ENCODE data around the gene PPTC7. TPM values are rescaled to one million over a fixed set of nuclear protein-coding genes. Genes with fewer than 3 reads are reported as not detected.

The PPTC7 gene
- total and polyA plus RNA-seq, 2 of the 13 experiments (the other 11 are each of a cell fraction or from before 2014, with no cell fraction given), result 4.8 to 12.3 TPM

DNA sequence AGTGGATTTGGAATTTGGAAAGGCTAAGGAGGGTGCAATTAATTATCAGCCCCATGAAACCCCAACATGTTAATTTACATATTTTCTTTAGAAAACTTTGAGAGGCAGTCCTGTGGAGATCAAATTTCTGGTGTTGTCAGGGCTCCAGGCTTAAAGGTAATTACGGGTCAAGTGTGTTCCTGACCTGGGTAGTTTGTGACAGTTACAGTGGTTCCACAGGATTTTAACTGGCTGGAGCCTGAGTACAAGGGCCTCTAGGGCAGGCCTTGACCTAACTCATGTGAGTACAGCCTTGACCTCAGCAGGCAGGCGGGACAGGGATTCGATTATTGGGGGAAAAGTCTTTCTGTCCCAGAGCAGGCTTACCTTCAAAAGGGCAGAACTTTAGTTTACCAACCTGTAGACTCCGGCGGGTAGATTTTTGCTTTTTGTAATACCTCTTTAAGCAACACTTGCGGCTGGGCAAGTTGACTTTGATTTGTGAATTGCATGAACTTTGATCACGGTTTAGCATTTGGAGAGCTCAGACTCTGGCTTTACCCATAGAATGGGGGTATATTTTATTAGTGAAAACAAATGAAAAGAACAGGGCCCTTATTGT lies 8.4 kb upstream of the PPTC7 start (continued):
- TF ChIP-seq ZNF777 (CRISPR knock-in tag; IDR thresholded peaks at IDR 0.05), result no peak
- no peak for TF ChIP-seq ZNF282 (IDR thresholded peaks at IDR 0.05; ENCODE audit: partially characterized antibody)
- TF ChIP-seq HOXA3 (CRISPR knock-in tag; IDR thresholded peaks at IDR 0.05), result peak; percentile 75
- no peak for TF ChIP-seq RNF219 (CRISPR knock-in tag; IDR thresholded peaks at IDR 0.05)
- no peak for TF ChIP-seq ZNF552 (CRISPR knock-in tag; IDR thresholded peaks at IDR 0.05; ENCODE audit: borderline replicate concordance)
- TF ChIP-seq, protein P1, sequence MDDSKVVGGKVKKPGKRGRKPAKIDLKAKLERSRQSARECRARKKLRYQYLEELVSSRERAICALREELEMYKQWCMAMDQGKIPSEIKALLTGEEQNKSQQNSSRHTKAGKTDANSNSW (CRISPR knock-in tag; IDR thresholded peaks at IDR 0.05; ENCODE audit: borderline replicate concordance), result no peak
- TF ChIP-seq MAFG (CRISPR knock-in tag; IDR thresholded peaks at IDR 0.05), result no peak
- TF ChIP-seq, protein P2, sequence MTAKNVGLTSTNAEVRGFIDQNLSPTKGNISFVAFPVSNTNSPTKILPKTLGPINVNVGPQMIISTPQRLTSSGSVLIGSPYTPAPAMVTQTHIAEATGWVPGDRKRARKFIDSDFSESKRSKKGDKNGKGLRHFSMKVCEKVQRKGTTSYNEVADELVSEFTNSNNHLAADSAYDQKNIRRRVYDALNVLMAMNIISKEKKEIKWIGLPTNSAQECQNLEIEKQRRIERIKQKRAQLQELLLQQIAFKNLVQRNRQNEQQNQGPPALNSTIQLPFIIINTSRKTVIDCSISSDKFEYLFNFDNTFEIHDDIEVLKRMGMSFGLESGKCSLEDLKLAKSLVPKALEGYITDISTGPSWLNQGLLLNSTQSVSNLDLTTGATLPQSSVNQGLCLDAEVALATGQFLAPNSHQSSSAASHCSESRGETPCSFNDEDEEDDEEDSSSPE (CRISPR knock-in tag; IDR thresholded peaks at IDR 0.05), result no peak
- TF ChIP-seq ZFP41 (CRISPR knock-in tag; IDR thresholded peaks at IDR 0.05; ENCODE audit: borderline replicate concordance), result no peak
- TF ChIP-seq ARNT2 (CRISPR knock-in tag; IDR thresholded peaks at IDR 0.05; ENCODE audit: low read depth), result no peak
- TF ChIP-seq ZNF747 (CRISPR knock-in tag; IDR thresholded peaks at IDR 0.05; ENCODE audit: borderline replicate concordance), result no peak
- no peak for TF ChIP-seq REXO4 (CRISPR knock-in tag; IDR thresholded peaks at IDR 0.05; ENCODE audit: borderline replicate concordance)
- no peak for TF ChIP-seq NBN (conservative IDR thresholded peaks at IDR 0.05)
- TF ChIP-seq ZNF598 (CRISPR knock-in tag; IDR thresholded peaks at IDR 0.05; ENCODE audit: borderline replicate concordance), result no peak
- no peak for TF ChIP-seq JARID2 (CRISPR knock-in tag; IDR thresholded peaks at IDR 0.05; ENCODE audit: insufficient replicate concordance)
- TF ChIP-seq MEF2D (CRISPR knock-in tag; IDR thresholded peaks at IDR 0.05), result no peak
- TF ChIP-seq THAP8 (CRISPR knock-in tag; IDR thresholded peaks at IDR 0.05; ENCODE audit: borderline replicate concordance), result no peak
